H1 (cell line): ENCODE results near the gene CACNA2D3. TPM values are rescaled to one million over a fixed set of nuclear protein-coding genes. Genes with fewer than 3 reads are reported as not detected.

ENCODE experiments used
- CHD7 ChIP-seq: fragments of 300-600 bp; sonication (generic); IDR thresholded peaks from 2 replicates; pipeline ENCODE4 v1.7.1; 2012; ENCODE audit warnings: low read length, moderate library complexity, mild to moderate bottlenecking, inconsistent platforms; ENCODE audit not compliant: insufficient replicate concordance
- CTCF ChIP-seq, 3 experiments: IDR thresholded peaks; 1 replicate in 2 of 3; 2 replicates in 1 of 3; pipeline versions ENCODE4 v1.5.1 to v1.6.1; 2011; ENCODE audit warnings: low read length in 3 of 3, mild to moderate bottlenecking in 3 of 3, inconsistent platforms in 2 of 3, low read depth in 1 of 3, moderate library complexity in 1 of 3; ENCODE audit not compliant: insufficient read depth in 1 of 3; ENCODE audit errors: control extremely low read depth in 1 of 3
- EP300 ChIP-seq, 2 experiments: IDR thresholded peaks; 1 replicate in 1 of 2; 2 replicates in 1 of 2; pipeline ENCODE4 v1.6.1; 2011 to 2012; ENCODE audit warnings: low read depth in 2 of 2, low read length in 2 of 2, mild to moderate bottlenecking in 2 of 2, borderline replicate concordance in 1 of 2, inconsistent platforms in 1 of 2, moderate library complexity in 1 of 2
- polyA plus RNA-seq, 7 experiments: library from polyadenylated mRNA; depleted of rRNA in 3 of 7; stranded (reverse) in 5 of 7; unstranded in 2 of 7; fragments of >200 nt in 5 of 7; fragments of 200-250 nt in 2 of 7; gene quantifications; 1 replicate in 5 of 7; 2 replicates in 1 of 7; 4 replicates in 1 of 7; pipeline versions ENCODE4 v1.2.1 to v1.2.3, GENCODE V29; 2011 to 2013; ENCODE audit warnings: missing spikeins in 2 of 7, mixed read lengths in 2 of 7
- total RNA-seq: library from RNA; stranded (reverse); fragmentation: NEBNext Ultra II Directional; extraction: Animal tissue kit (Norgen Biotek cat#: 25700); gene quantifications from 2 replicates; pipeline ENCODE4 v1.2.1, GENCODE V29; 2021

The CACNA2D3 gene
- total and polyA plus RNA-seq, 2 of the 8 experiments (the other 6 are each of a cell fraction or from before 2014, with no cell fraction given), result 1.5 to 1.8 TPM

- TF ChIP-seq CTCF (IDR thresholded peaks at IDR 0.05; ENCODE audit: control extremely low read depth in 1 of 3, insufficient read depth in 1 of 3, low read depth in 1 of 3, low read length in 3 of 3), result no peak
- TF ChIP-seq EP300 (IDR thresholded peaks at IDR 0.05; ENCODE audit: borderline replicate concordance in 1 of 2, low read depth in 2 of 2, low read length in 2 of 2), result no peak
- TF ChIP-seq CHD7, result no peak
Observed at GRCh38 chr3:54517424-54517823, 395.1 kb downstream of the CACNA2D3 start (continued).
